Brain pericyte (primary cell): ENCODE data around the gene LZTS3.
"Not testable (repeated sequence)": the region's sequence is repeated elsewhere in the genome, so short reads cannot be mapped to it uniquely, and the experiment has no call there.

Source experiments
- DNase-seq: peaks from one replicate; pipeline ENCODE4 v3.0.0-alpha.2; 2012; ENCODE audit warnings: low read depth, low spot score

LZTS3 gene

DNA sequence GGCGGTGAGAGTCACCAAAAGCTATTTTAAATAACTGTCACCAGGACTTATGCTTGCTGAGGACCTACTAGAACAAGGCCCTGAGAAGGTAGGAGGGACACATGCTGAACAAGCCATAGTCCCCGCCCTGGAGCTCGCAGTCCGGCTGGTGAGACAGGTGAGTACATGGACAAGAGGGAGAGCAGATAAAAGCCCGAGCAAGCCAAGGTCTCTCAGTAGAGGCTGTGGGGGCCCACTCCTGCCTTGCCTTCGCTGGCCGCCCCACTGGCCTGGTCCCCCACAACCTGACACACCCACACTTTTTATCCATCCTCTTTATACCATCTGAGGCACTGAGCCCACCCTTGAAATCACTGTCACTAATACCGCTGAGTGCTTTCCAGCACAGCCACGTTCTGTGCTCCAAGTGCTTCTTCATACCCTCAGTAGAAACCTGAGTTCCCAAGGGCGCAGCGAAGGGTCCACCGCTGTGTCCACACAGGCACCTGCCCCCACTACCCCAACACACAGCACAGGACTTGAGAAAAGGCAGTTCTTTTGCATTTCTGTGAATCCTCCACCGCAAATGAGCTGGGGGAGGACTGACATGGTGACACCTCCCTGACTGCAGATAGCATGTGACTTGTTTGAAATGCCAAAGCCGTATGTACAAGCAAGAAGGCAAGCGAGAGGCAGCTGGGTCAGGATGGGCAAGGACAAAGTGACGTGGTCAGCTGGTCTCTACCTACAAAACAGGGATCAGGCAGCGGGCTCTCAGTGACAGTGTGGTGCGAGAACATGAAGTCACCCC is 19.1 kb upstream of the LZTS3 start:
- no peak for DNase-seq

DNA sequence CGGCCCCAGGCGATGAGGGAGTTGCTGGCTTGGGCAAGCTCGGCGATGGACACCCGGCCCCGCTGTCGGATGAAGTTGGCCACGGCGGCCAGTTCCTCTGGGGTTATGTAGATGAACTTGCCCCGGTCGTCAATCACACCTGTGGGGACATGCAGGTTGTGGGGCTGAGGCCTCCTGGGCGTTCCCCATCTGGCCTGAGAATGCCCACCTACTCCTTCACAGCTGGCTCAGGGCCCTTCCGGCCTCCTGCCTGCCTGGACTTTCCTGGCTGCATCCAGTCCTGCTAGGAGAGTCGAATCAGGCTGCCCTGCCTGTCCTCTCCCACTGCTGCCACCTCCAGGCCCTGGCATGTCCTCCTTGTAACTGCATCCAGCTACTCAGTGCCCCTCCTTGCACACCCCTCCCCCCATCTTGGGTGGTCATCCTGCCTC is 17.3 kb upstream of the LZTS3 start:
- no peak for DNase-seq

- no peak for DNase-seq
Measured at GRCh38 chr20:3189561-3190131, 16.3 kb upstream of the LZTS3 start.

DNA sequence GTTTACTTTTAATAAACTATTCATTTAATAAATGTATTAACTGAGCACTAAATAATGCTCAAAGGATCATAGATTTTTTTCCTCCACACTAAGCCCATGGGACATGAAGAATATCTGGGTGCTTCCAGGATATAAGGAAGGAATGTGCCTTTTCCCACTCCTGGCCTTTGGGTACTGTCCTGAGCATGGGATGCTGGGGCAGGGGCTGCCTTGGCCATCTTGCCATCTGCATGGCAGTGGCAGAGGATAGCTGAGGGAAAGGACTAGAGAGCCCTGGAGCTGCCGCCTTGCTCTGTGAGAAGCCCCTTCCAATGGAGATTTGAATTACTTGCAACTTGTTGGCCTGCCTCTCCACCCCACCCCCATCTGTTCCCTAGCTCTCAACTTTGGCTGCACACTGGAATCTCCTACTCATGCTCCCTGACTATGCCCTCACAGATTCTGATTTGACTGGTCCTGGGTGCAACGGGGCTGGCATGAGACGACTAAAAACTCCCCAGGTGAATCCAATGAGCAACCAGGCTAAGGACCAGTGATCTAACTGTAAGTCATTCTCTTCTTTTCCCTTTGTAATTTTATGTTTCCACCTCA is 15.6 kb upstream of the LZTS3 start:
- DNase-seq: no peak

DNA sequence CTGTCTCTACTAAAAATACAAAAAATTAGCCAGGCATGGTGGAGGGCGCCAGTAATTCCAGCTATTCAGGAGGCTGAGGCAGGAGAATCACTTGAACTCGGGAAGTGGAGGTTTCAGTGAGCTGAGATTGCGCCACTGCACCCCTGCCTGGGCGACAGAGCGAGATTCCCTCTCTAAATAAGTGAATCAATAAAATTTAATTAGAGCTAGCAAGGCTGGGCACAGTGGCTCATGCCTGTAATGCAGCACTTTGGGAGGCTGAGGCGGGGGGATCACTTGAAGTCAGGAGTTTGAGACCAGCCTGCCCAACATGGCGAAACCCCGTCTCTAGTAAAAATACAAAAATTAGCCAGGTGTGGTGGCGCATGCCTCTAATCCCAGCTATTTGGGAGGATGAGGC is 14.5 kb upstream of the LZTS3 start:
- DNase-seq: not testable (repeated sequence)

DNA sequence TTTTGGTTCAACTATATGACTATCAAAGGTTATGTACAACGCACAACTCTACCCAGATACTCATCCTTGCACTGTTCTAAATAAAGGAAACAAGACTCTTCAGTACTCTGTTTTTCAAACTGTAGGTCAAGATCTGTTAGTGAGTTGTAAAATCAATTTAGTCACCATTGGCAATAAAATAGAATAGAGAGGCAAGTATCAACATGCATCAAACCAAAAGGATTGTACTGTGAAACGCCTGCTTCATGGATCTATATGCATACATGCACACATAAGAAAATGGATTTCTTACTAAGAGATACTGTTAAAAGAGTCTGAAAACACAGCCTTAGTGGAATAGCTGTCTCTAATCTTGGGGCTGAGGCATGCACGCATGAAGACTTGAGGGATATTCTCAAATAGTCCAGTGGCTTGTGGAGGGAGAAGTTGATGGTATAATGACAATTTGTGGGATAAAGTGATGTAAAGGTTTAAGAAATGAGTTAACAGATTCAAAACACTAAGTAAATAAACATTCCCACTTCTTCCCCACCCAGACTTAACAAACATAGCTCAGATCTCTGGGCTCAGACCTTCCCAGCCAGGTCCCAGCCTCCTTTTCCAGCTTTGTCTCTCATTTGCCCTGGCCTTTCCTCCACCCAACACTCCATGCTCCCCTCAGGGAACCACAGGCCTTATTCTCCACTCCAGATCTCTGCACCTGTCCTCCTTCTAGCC is 10.7 kb upstream of the LZTS3 start:
- DNase-seq: no peak

DNA sequence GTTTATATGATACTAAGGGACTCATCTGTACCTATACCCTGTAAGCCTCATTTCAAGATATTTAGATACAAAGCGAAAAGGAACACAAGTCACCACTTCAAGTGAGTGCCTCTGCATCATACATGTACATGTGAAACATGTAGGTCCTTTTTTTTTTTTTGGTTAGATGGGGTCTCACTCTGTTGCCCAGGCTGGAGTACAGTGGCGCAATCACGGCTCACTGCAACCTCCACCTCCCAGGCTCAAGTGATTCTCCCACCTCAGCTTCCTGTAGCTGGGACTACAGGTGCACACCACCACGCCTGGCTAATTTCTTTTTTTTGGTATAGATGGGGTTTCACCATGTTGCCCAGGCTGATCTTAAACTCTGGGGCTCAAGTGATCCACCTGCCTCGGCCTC is 9.1 kb upstream of the LZTS3 start:
- DNase-seq: not testable (repeated sequence)

GRCh38 chr20:3181270-3181669 is 7.9 kb upstream of the LZTS3 start:
- no peak for DNase-seq

GRCh38 chr20:3180319-3180718 is 7.0 kb upstream of the LZTS3 start:
- DNase-seq: no peak

DNA sequence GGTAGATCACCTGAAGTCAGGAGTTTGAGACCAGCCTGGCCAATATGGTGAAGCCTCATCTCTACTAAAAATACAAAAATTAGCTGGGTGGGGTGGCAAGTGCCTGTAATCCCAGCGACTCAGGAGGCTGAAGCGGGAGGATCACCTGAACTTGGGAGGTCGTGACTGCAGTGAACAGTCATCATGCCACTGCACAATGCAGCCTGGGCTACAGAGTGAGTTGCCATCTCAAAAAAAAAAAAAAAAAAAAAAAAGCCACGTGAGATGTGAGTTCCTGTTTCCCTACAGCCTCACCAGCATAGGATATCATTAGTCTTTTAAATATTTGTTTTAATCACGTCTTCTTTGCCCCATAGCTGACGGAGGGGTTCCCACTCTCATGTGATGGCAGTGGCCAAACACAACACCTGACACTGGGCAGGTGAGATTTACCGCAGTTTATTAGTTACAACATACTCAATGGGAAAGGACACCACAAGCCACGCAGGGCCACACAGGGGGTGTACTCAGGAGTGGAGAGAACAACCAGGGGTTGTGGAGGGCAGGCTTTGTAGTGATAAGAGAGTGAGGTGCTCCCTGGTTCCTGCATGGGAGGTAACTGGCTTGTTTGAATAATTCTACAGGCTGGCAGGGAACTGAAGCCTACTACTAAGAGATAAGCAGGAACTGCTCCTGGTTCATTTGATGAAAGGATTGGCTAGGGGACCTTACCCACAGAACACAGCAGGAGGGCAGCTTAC is 4.6 kb upstream of the LZTS3 start:
- DNase-seq: no peak

GRCh38 chr20:3175270-3175669 is 1.9 kb upstream of the LZTS3 start:
- DNase-seq: no peak

GRCh38 chr20:3174442-3175261 is 1.3 kb upstream of the LZTS3 start:
- DNase-seq: no peak

DNA sequence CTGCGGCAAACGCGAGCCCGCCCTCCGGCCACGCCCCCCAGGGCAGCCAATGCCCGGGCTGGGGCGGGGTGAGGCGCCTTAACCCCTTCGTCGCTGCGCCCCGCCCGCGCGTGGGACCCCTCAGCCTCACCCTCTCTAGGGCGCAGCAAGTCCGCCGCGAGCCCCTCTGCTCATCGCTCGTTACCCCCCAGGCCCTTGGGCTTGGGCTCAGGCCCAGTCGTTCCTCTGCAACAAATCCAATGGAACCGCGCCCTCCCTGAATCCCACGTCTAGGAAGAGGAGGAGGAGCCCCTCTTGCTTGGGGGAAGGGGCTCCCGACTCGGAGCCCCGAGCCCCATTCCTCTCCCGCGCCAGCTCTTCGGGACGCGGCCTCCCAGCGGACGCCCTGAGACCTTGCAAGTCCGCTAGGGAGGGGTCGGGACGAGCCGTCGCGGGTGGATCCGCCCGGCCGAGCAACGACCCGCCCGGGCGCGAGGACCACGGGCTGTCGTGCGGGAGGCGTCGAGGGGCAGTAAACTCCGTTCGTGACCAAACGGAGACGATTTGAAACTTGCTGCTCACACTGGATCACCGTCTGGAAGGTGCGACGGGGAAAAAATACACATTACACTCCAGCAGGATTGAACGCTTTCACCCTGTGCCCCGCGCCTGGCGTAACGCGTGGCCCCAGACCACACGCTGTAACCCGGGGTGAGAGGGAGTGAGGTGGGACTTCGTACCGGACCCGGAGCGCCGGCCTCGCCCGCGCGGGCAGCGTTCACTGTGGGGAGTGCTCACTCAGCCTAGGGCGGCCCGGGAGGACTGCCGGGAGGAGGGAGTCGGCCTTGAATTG is 477 bp upstream of the LZTS3 start:
- DNase-seq: peak; percentile 24

- no peak for DNase-seq
Measured at GRCh38 chr20:3172126-3172932, 1.0 kb downstream of the LZTS3 start.

- DNase-seq: no peak
Measured at GRCh38 chr20:3171391-3172125, 1.8 kb downstream of the LZTS3 start.

DNA sequence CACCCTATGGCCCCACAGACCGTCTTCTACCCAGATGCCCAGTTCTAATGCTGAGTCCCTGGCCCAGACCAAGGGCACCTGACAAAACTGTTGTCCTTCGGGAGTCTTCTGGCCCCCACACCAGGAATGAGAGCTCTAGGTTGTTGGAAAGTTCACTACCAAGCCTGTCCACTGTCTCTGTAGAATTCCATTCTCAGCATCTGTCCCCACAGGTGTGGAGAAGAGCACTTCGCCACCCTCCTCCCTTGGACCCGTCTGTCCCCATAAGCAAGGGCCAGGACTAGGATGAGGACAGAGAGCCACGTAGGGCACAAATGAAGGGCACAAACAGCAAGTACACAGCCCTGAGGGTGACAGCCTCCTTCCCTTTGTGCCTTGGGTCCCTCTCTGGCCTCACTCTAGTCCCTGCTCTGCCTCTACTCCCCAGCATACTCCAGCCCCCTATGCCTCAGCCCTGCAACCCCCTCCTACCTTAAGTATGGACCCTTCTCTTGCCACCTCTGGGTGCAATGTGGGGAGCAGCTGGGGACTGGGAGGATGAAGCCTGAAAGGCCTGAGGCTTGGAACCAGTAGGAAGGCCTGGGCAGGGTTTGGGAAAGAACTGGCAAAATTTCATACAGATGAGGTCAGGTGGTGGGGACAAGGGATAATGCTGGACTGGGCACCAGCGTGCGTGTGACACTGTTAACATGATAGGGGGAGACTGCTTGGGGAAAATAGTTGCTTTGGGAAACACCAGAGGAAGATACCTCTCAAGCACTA is 4.3 kb downstream of the LZTS3 start:
- no peak for DNase-seq

DNA sequence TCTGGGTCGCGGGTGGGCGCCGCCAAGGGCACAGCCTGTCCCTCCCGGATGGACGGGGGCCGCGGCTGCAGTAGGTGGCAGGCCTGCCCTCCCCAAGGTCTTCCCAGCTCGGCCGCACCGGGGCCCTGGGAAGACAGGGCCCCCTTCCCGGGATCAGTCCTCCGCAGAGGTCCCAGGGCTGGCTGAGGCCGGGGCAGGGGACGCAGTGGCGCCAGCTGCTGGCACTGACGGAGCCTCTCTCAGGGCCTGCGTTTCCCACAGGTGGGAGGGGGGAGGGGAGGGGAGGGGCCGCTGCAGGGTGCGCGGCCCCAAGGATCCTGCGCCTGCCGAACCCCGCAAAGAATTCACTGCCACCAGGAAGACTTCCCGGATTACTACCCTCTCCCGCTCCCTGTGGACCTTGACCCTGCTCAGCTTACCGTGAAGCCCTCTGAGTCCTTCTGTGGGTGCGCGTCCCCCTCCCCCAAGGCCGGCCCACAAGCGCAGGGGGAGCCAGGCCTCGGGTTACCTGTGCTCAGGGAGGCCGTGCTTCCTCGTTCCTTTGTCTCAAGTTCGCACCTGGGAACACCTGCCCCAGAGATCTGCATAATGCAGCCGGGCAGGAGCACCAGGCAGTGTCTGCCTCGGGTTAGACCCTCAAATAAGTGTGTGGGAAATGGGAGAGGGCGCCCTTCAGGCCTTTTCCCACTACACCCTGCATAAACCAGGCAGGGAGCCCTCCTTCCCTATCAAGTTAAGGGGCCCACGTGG is 5.1 kb downstream of the LZTS3 start:
- DNase-seq: no peak
